Stomach (tissue), 4 donors: ENCODE measurements around the gene TEAD3.

ENCODE experiments used
- POLR2AphosphoS5 ChIP-seq, 3 donors: sonication (generic); formaldehyde crosslinking; IDR thresholded peaks; one replicate each; pipeline ENCODE4 v1.6.1; 2016; ENCODE audit warnings: antibody characterized with exemption in 3 of 3
- TF ChIP-seq, protein P1 (sequence below), 7 experiments: fragments of 450-650 bp in 4 of 7; fragments of 200-600 bp in 3 of 7; sonication (generic) in 3 of 7; IDR thresholded peaks; one replicate each; pipeline ENCODE4 v1.5.1; 2016 to 2019; ENCODE audit warnings: antibody characterized with exemption in 7 of 7, control low read depth in 2 of 7, mild to moderate bottlenecking in 1 of 7

DNA sequence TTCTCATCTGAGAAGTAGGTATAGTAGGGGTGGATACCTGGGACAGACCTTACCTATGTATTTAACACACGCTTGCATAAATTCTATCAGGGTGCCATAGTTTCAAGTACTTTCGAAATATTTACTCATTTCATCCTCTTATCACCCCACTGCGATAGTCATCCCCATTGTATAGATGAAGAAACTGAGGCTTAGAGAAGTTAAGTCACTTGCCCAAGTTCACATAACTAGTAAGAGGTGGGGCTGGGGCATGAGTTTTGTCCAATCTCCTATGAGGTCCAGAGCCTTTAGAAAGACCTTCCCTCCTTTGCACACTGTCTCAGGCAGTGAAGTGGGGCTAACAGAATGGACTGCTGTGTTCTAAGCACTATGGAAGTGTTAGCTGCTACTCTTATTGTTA is 9.7 kb upstream of the TEAD3 start:
- TF ChIP-seq, protein P1, sequence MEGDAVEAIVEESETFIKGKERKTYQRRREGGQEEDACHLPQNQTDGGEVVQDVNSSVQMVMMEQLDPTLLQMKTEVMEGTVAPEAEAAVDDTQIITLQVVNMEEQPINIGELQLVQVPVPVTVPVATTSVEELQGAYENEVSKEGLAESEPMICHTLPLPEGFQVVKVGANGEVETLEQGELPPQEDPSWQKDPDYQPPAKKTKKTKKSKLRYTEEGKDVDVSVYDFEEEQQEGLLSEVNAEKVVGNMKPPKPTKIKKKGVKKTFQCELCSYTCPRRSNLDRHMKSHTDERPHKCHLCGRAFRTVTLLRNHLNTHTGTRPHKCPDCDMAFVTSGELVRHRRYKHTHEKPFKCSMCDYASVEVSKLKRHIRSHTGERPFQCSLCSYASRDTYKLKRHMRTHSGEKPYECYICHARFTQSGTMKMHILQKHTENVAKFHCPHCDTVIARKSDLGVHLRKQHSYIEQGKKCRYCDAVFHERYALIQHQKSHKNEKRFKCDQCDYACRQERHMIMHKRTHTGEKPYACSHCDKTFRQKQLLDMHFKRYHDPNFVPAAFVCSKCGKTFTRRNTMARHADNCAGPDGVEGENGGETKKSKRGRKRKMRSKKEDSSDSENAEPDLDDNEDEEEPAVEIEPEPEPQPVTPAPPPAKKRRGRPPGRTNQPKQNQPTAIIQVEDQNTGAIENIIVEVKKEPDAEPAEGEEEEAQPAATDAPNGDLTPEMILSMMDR (IDR thresholded peaks at IDR 0.05) = no peak
- no peak for TF ChIP-seq POLR2AphosphoS5 (IDR thresholded peaks at IDR 0.05)
